IMR-90 (cell line): Measurements from ENCODE around the gene EGLN1.
"Not testable (repeated sequence)": the region's sequence is repeated elsewhere in the genome, so short reads cannot be mapped to it uniquely, and the experiment has no call there.

ENCODE experiments used
- CTCF ChIP-seq: conservative IDR thresholded peaks from 2 replicates; pipeline ENCODE4 v1.5.1; 2012; ENCODE audit warnings: mild to moderate bottlenecking, low read depth, low read length, improper control_type of control experiment
- FOS ChIP-seq: fragments of 150-350 bp; IDR thresholded peaks from 2 replicates; pipeline ENCODE4 v1.6.1; 2016; ENCODE audit warnings: low read depth, low read length
- POLR2A ChIP-seq: IDR thresholded peaks from 2 replicates; pipeline ENCODE4 v1.6.1; 2012; ENCODE audit warnings: mild to moderate bottlenecking, low read depth, low read length
- RCOR1 ChIP-seq: IDR thresholded peaks from 2 replicates; pipeline ENCODE4 v1.6.1; 2012; ENCODE audit warnings: mild to moderate bottlenecking, low read length, improper control_type of control experiment; ENCODE audit not compliant: insufficient replicate concordance
- RFX5 ChIP-seq: IDR thresholded peaks from 2 replicates; pipeline ENCODE4 v1.8.0; 2012; ENCODE audit warnings: low read depth, mild to moderate bottlenecking, low read length, moderate library complexity

- TF ChIP-seq RFX5, CTCF, RCOR1, POLR2A, FOS: not testable (repeated sequence)
Observed at GRCh38 chr1:231348856-231349255, 73.2 kb downstream of the EGLN1 start.
